PFSK-1 (cell line): ENCODE measurements around the gene MUC21.

Experiments
- FOXP2 ChIP-seq: optimal IDR thresholded peaks from 2 replicates; pipeline ENCODE3; 2011; ENCODE audit warnings: borderline replicate concordance, control low read depth, inconsistent platforms; ENCODE audit not compliant: insufficient read depth; ENCODE audit errors: extremely low read length, extremely low read depth
- POLR2AphosphoS5 ChIP-seq: IDR thresholded peaks from 2 replicates; pipeline ENCODE4 v1.6.1; 2012; ENCODE audit warnings: low read depth, mild to moderate bottlenecking, control low read depth, low read length, moderate library complexity
- REST ChIP-seq, 2 experiments: IDR thresholded peaks; 2 replicates each; pipeline versions ENCODE4 v1.6.1 to v1.8.0; 2011 to 2012; ENCODE audit warnings: low read depth in 2 of 2, low read length in 2 of 2, control low read depth in 1 of 2, inconsistent platforms in 1 of 2, mild to moderate bottlenecking in 1 of 2, moderate library complexity in 1 of 2; ENCODE audit not compliant: insufficient read depth in 1 of 2
- SIN3A ChIP-seq: IDR thresholded peaks from 2 replicates; pipeline ENCODE4 v1.6.1; 2012; ENCODE audit warnings: mild to moderate bottlenecking, low read length, moderate library complexity, borderline replicate concordance; ENCODE audit not compliant: insufficient read depth
- TAF1 ChIP-seq: IDR thresholded peaks from 2 replicates; pipeline ENCODE4 v1.6.1; 2012; ENCODE audit warnings: low read length, control low read depth, borderline replicate concordance; ENCODE audit not compliant: insufficient read depth

Gene MUC21

GRCh38 chr6:30948811-30949210 is 34.7 kb upstream of the MUC21 start:
- TF ChIP-seq TAF1: no peak
- TF ChIP-seq SIN3A: no peak
- no peak for TF ChIP-seq REST (IDR thresholded peaks at IDR 0.05; ENCODE audit: insufficient read depth in 1 of 2, low read depth in 2 of 2, low read length in 2 of 2)

GRCh38 chr6:30951907-30952469 is 31.5 kb upstream of the MUC21 start:
- TF ChIP-seq TAF1: no peak

- TF ChIP-seq SIN3A (no peak), TAF1 (no peak), POLR2AphosphoS5 (no peak), FOXP2 (no peak), REST (IDR thresholded peaks at IDR 0.05; ENCODE audit: insufficient read depth in 1 of 2, low read depth in 2 of 2, low read length in 2 of 2) (no peak)
These were observed 28.7 kb upstream of the MUC21 start for GRCh38 chr6:30954631-30955366.

GRCh38 chr6:30955367-30956042 is 28.0 kb upstream of the MUC21 start:
- TF ChIP-seq REST (IDR thresholded peaks at IDR 0.05; ENCODE audit: insufficient read depth in 1 of 2, low read depth in 2 of 2, low read length in 2 of 2) (no peak), SIN3A (no peak), POLR2AphosphoS5 (no peak), TAF1 (no peak), FOXP2 (no peak)

- no peak for TF ChIP-seq REST (IDR thresholded peaks at IDR 0.05; ENCODE audit: insufficient read depth in 1 of 2, low read depth in 2 of 2, low read length in 2 of 2)
- no peak for TF ChIP-seq POLR2AphosphoS5
- no peak for TF ChIP-seq TAF1
- no peak for TF ChIP-seq FOXP2
- no peak for TF ChIP-seq SIN3A
These were observed 25.8 kb upstream of the MUC21 start for GRCh38 chr6:30957716-30958115.
